ENCODE data around the gene LRP1B.
A peak's percentile ranks its signal among the peaks of the same experiment; 100 is the strongest.

LRP1B gene

DNA sequence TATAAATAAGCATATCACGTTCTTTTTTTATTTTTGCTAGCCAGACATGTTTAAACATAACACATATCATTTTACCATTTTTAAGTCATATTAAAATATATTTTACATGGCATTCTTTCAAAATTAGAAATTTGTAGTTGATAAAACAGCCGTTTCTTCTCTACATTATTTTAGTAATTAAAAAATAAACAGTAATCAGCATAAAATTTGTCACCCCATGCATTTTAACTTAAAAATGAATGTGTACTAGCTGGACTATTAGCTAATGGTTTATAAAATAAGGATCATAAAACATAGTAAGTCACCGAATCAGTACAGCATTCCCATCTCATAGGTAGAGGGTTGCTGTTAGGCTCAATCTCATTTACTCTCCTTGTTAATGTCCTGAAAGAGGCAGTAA, 433.8 kb downstream of the LRP1B start:
- TF ChIP-seq JUND (IDR thresholded peaks at IDR 0.05; ENCODE audit: low read depth) = no peak
- DNase-seq (ENCODE audit: low read depth in 1 of 2, low spot score in 1 of 2) = no peak
- in situ Hi-C loops (cut with HindIII; ENCODE audit: low pct_unique_long_range_greater_than_20kb, low sequenced_read_pairs) = no loop called here

DNA sequence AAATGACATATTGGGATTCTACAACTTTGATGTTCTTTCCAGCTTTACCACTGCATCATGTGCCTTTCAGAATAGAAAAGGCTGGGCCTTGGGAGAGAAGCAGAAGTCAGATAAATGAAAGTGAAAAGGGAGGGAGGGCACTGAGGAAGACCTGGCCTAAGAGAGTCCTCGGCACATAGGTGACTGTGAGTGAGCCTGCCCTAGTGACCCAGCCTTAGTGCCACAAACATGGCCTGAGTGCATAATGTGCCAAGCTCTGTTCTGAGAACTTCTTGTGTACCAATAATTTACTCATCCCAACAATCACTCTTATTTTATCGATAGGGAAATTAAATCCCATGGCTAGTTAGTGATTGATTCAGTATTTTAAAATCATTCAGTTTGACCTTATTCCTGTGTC, 436.6 kb downstream of the LRP1B start:
- TF ChIP-seq JUND (IDR thresholded peaks at IDR 0.05; ENCODE audit: low read depth) = no peak
- DNase-seq (ENCODE audit: low read depth in 1 of 2, low spot score in 1 of 2) = no peak
- in situ Hi-C loops (cut with HindIII; ENCODE audit: low pct_unique_long_range_greater_than_20kb, low sequenced_read_pairs) = no loop called here

DNA sequence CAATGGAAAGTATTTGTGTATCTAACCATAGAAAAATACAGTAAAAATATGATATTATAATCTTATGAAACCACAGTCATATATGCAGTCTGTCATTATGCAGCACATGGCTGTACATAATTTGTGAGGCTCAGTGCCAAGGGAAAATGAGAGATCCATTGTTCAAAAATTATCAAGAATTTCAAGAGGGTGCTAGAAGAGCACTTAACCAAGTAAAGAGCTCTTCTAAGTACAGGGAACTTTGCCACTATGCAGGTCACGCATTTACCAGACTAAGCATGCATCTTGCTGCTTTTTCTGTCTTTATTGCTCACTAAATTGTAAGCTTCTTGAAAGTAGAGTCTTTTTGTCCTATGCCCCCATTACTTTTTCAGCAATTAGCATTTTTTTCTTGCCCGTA, 438.0 kb downstream of the LRP1B start:
- TF ChIP-seq JUND (IDR thresholded peaks at IDR 0.05; ENCODE audit: low read depth) = no peak
- DNase-seq (ENCODE audit: low read depth in 1 of 2, low spot score in 1 of 2) = no peak
- in situ Hi-C loops (cut with HindIII; ENCODE audit: low pct_unique_long_range_greater_than_20kb, low sequenced_read_pairs) = no loop called here

DNA sequence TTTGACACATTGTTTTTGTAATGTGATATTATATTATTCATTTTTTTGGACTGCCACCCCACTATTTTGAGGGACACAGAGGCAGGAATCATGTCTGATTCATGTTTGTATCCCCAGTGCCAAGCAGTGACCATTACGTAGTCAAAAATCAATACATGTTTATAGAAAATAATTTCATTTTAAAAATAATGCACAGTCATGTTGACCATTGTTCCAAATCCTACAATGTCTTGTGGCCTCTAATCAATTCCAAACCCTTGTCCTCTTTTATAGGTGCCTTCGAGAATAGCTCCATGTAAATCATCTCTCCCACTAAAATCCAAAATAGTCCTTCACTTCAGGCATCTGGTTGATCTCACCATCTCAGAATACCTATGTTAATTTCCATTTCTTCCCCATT, 454.7 kb downstream of the LRP1B start:
- in situ Hi-C loops (cut with HindIII; ENCODE audit: low pct_unique_long_range_greater_than_20kb, low sequenced_read_pairs) = no loop called here
- no peak for DNase-seq (ENCODE audit: low read depth in 1 of 2, low spot score in 1 of 2)
- no peak for TF ChIP-seq JUND (IDR thresholded peaks at IDR 0.05; ENCODE audit: low read depth)

DNA sequence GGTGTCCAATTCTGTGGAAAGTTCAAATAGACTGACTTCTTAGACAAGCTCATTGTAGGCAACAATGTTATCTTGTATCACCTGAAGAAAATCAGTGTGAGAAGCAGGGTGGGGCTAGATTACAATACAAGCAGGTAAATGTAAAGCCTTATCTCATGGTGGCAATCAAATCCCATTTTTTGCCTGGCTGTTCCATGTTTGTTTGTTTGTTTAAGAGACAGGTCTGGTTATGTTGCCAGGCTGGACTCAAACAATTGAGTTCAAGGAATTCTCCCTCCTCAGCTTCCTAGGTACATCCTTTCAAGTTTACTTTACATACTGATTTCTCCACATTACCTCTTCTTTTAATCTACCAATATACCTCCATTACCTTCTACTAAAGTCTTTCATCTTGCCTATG, 464.6 kb downstream of the LRP1B start:
- peak in 1 of 2 experiments; percentile 9 for DNase-seq (ENCODE audit: low read depth in 1 of 2, low spot score in 1 of 2)
- in situ Hi-C loops (cut with HindIII; ENCODE audit: low pct_unique_long_range_greater_than_20kb, low sequenced_read_pairs) = no loop called here
- no peak for TF ChIP-seq JUND (IDR thresholded peaks at IDR 0.05; ENCODE audit: low read depth)

DNA sequence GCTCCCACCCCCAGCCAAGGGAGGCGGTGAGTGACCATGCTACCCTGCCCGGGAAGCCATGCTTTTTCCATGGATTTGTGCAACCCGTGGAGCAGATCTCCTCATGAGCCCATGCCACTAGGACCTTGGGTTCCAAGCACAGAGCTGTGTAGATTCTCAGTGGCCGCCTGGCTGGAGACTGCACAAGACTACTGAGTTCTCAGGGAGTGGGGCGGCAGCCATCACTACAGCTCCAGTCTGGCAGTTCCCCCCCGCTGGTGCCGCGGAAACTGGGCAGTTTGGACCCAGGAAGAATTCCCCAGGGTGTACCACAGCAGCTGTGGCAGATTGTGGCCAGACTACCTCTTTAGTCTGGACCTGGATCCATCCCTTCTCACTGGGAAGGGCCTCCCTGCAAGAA, 470.6 kb downstream of the LRP1B start:
- in situ Hi-C loops (cut with HindIII; ENCODE audit: low pct_unique_long_range_greater_than_20kb, low sequenced_read_pairs) = no loop called here
- TF ChIP-seq JUND (IDR thresholded peaks at IDR 0.05; ENCODE audit: low read depth) = no peak
- no peak for DNase-seq (ENCODE audit: low read depth in 1 of 2, low spot score in 1 of 2)

DNA sequence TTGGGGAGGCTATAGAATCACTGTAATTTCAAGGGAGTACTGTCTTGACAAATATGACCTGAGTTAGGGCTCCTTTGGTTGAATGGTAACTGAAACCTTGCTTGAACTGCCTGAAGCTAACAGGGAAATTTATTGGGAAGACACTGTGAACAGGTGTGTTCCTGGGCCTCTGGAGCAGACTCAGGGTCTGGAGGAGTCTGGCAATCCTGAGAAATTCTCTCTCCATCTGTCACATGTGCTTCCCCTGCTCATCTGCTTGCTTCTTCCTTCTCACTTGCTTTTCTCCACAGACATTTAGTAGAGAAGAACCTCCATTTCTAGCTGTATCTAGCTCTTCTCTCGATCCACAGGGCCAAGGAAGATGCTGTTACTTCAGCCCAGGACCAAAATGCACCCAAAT, 476.5 kb downstream of the LRP1B start:
- in situ Hi-C loops (cut with HindIII; ENCODE audit: low pct_unique_long_range_greater_than_20kb, low sequenced_read_pairs) = no loop called here
- no peak for DNase-seq (ENCODE audit: low read depth in 1 of 2, low spot score in 1 of 2)
- TF ChIP-seq JUND (IDR thresholded peaks at IDR 0.05; ENCODE audit: low read depth) = no peak

DNA sequence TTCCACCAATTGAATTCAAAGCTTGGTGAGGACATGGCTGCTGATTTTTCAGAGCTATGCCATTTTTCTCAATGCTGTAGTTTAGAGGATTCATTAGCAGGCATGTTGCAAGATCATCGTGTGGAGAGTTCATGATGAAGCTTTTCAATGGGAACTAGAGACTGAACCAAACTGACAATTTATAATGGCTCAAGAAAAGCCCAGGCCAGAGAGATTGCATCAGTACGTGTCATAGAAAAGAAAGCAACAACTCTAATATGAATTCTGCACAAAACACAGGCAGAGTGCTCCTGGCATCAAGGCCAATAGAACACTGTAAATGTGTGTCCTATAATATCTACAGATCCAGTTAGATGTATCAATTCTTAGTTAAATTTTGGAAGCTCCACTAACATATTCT, 477.6 kb downstream of the LRP1B start:
- in situ Hi-C loops (cut with HindIII; ENCODE audit: low pct_unique_long_range_greater_than_20kb, low sequenced_read_pairs) = no loop called here
- DNase-seq (ENCODE audit: low read depth in 1 of 2, low spot score in 1 of 2) = no peak
- no peak for TF ChIP-seq JUND (IDR thresholded peaks at IDR 0.05; ENCODE audit: low read depth)

DNA sequence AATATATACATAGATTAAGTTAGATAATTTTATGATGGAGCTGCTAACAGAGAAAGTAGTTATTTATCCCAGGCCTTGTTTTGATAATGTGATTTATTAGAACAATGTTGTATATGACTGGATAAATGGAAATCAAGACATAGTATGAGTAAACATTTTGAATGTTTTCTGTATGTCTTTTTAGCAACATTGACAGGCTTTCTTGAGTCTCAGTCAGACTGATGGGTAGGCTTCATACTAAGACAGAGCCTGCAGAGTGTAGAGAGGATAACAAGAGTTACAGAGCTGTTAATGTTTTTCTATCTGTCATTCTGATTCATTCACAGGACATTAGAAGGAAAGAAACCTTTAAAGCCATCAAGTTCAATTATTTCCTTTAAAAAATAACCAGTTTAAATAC, 478.5 kb downstream of the LRP1B start:
- no peak for TF ChIP-seq JUND (IDR thresholded peaks at IDR 0.05; ENCODE audit: low read depth)
- in situ Hi-C loops (cut with HindIII; ENCODE audit: low pct_unique_long_range_greater_than_20kb, low sequenced_read_pairs) = no loop called here

DNA sequence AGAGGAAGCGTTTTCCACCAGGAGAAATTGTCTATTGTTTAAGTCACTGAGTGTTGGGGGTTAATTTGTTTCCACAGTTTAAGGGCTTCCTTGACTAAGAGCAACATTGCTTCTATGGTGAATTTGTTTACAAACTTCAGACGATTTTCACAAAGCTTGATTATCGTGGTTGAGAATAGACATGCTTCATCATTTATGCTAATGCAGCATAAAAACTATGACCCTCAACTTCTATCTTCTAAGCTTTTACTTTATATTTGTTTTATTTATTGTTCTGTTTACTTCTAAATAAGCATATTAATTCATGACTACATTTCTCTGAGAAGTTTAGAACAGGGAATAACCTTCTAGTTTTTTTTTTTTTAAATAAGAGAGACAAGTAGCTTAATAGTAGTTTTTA, 483.5 kb downstream of the LRP1B start:
- in situ Hi-C loops (cut with HindIII; ENCODE audit: low pct_unique_long_range_greater_than_20kb, low sequenced_read_pairs) = no loop called here
- no peak for DNase-seq (ENCODE audit: low read depth in 1 of 2, low spot score in 1 of 2)
- no peak for TF ChIP-seq JUND (IDR thresholded peaks at IDR 0.05; ENCODE audit: low read depth)

More for the DNA sequence above, 478.5 kb downstream of the LRP1B start:
- DNase-seq (ENCODE audit: low read depth in 1 of 2, low spot score in 1 of 2) = no peak

DNA sequence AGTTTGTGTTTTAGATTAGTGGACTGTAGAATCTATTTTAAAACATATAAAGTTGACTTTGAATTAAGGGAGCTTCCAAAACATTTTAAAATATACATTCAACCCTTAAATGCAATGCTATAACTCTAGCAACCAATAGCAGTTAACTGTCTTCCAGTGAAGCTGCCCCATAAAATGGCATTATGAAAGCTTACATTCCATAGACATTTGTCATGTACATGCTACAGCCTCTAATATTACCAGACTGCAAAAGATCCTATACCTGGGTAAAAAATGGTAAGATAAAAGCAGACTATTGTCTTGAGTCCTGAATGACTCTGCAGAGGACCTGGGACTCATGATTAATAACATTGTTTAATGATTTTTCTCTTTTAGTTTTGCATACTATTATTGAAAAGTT, 489.4 kb downstream of the LRP1B start:
- no peak for TF ChIP-seq JUND (IDR thresholded peaks at IDR 0.05; ENCODE audit: low read depth)
- in situ Hi-C loops (cut with HindIII; ENCODE audit: low pct_unique_long_range_greater_than_20kb, low sequenced_read_pairs) = no loop called here
- DNase-seq (ENCODE audit: low read depth in 1 of 2, low spot score in 1 of 2) = no peak

DNA sequence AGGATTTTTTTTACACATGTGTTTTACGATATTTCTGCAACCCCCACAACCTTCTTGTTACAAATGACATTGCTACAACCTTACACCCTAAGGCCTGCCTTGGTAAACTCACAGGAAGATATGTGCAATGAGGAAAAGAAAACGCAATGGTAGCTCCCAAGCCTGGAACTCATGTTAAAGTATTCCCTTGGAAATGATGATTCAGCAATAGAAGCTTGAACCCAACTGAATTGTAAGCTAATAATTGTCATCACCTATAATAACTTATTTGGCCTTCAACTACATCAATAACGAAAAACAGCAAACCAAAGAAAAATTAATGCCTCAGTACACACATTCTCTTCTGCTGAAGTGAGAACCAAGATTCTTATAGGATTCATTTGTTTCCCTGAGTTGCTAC, 491.0 kb downstream of the LRP1B start:
- DNase-seq (ENCODE audit: low read depth in 1 of 2, low spot score in 1 of 2) = no peak
- TF ChIP-seq JUND (IDR thresholded peaks at IDR 0.05; ENCODE audit: low read depth) = no peak
- in situ Hi-C loops (cut with HindIII; ENCODE audit: low pct_unique_long_range_greater_than_20kb, low sequenced_read_pairs) = no loop called here

DNA sequence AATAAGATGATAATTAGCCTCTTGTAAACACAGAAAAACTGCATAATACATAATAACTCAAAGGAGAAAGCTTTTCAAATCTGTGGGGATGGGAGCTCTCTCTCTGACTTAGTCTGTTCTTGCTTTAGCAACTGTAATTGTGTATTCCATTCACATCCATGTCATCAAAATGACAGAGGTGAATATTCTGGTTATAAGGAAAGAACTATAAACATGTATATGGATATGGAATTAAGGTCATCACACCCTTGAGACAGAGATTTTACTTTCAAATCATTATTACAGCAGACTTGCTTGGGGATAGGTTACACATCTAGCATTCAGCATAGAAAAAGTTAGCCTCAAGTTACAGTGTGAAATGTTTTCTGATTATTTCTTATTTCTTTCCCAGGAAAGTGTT, 497.7 kb downstream of the LRP1B start:
- in situ Hi-C loops (cut with HindIII; ENCODE audit: low pct_unique_long_range_greater_than_20kb, low sequenced_read_pairs) = no loop called here
- DNase-seq (ENCODE audit: low read depth in 1 of 2, low spot score in 1 of 2) = no peak
- TF ChIP-seq JUND (IDR thresholded peaks at IDR 0.05; ENCODE audit: low read depth) = no peak

DNA sequence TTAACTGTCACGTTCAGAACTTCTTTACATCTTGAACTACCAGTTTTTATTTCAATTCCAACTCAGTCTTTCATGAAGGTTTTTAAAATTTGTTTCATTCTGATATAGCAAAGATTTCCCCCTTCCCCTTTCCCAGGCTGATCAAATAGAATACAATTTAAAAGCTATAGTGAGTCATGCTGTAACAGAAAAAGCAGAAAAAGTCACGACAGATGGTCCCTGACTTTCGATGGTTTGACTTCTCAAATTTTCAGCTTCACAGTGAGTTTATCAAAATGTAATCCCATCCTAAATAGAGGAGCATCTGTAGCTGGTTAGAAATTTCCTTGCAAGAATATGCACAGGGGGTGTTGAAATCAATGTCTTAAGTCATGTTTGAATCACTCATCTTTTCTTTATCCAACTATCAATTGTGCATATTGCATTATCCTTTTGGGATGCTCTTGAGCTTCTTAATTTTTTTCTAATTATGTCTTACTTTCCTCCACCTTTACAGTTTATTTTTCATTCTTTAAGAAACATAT, 500.3 kb downstream of the LRP1B start:
- in situ Hi-C loops (cut with HindIII; ENCODE audit: low pct_unique_long_range_greater_than_20kb, low sequenced_read_pairs) = no loop called here
- TF ChIP-seq JUND (IDR thresholded peaks at IDR 0.05; ENCODE audit: low read depth) = no peak
- no peak for DNase-seq (ENCODE audit: low read depth in 1 of 2, low spot score in 1 of 2)

Measured in T47D (cell line).